Measurements from ENCODE around the gene MATCAP1.

Gene MATCAP1

GRCh38 chr16:67207249-67208091 lies 23.7 kb upstream of the MATCAP1 start:
- in situ Hi-C loops (cut with HindIII; ENCODE audit: low sequenced_read_pairs), result no loop called here
- peak; percentile 35 for DNase-seq (ENCODE audit: low read depth, low spot score)
- TF ChIP-seq, protein P1, sequence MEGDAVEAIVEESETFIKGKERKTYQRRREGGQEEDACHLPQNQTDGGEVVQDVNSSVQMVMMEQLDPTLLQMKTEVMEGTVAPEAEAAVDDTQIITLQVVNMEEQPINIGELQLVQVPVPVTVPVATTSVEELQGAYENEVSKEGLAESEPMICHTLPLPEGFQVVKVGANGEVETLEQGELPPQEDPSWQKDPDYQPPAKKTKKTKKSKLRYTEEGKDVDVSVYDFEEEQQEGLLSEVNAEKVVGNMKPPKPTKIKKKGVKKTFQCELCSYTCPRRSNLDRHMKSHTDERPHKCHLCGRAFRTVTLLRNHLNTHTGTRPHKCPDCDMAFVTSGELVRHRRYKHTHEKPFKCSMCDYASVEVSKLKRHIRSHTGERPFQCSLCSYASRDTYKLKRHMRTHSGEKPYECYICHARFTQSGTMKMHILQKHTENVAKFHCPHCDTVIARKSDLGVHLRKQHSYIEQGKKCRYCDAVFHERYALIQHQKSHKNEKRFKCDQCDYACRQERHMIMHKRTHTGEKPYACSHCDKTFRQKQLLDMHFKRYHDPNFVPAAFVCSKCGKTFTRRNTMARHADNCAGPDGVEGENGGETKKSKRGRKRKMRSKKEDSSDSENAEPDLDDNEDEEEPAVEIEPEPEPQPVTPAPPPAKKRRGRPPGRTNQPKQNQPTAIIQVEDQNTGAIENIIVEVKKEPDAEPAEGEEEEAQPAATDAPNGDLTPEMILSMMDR (IDR thresholded peaks at IDR 0.05; ENCODE audit: low read depth, low read length), result no peak
- no peak overlapping the region for H3K4me3 ChIP-seq (ENCODE audit: low read depth, low read length)

DNA sequence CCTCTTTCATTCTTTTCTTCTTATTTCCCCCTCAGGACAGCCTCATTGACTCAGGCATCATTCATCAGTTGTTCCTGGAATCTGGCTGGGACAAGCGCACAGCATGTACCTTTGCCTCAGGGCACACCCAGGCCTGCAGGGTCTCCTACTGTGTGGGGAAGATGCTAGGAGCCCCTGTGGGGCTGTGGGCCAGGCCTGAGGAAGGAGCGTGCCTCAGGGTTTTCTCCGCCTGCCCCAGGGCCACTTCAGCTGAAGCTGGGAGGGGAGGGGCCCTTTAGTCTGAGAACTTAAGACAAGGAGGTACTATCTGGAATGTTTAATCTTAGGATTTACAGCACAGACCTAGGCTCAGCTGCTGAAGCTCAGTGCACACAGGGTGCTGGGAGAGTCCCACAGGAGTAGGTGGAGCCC lies 23.1 kb upstream of the MATCAP1 start:
- DNase-seq (ENCODE audit: low read depth, low spot score), result peak; percentile 14
- H3K4me3 ChIP-seq (ENCODE audit: low read depth, low read length), result no peak overlapping the region
- TF ChIP-seq, protein P1 (IDR thresholded peaks at IDR 0.05; ENCODE audit: low read depth, low read length), result no peak
- in situ Hi-C loops (cut with HindIII; ENCODE audit: low sequenced_read_pairs), result no loop called here

DNA sequence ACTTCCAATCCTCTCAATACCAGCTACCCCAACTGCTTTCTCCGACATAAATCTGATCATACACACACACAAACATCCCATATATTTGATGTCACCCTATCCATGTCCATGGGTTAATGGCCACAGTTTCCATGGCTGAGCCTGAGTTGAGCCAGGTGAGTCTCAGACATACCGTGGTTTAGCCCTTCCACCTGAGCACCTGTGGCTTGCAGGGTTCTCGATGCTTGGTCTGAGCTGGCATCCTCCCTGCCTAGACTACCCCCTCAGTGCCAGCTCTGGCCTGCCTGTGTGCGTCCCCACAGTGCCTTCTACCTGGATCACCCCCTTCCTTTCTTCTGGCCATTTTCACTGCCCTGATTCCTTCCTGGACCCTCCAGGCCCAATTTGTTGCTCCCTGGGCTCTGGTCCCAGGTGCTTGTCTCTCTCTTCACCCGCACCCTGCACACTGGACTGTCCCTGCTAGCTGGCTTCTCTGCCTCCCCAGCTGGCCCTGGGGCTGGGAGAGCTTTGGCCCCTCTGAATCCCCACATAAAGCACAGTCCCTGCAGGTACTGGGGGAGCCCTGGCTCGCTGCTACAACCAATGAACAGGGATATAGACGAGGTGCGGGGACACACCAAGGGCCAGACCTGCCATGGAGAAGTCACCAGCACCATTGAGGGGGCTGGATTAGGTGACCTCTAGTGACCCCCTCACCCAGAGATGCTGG lies 22.5 kb upstream of the MATCAP1 start:
- TF ChIP-seq, protein P1 (IDR thresholded peaks at IDR 0.05; ENCODE audit: low read depth, low read length), result no peak
- in situ Hi-C loops (cut with HindIII; ENCODE audit: low sequenced_read_pairs), result no loop called here
- H3K4me3 ChIP-seq (ENCODE audit: low read depth, low read length), result no peak overlapping the region
- no peak for DNase-seq (ENCODE audit: low read depth, low spot score)

DNA sequence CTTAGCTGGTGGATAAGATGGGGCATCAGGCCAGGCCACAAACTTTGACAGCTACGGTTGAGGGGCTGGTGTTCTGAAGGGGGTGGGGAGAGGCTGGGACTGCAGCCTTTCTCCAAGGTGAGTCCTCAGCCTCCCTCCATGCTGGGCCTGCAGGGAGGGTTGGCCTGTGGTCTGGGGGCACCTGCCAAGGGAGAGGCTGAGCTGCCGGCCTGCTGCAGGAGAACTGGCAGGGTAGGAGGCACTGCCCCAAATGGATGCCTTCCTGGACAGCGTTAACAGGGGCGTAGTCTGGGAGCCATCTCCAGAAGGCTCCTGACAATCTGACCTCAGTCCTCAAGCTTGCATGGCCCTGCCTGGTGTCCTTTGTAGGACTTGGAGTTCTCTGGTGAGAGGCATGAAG lies 20.3 kb upstream of the MATCAP1 start:
- no peak for DNase-seq (ENCODE audit: low read depth, low spot score)
- no peak overlapping the region for H3K4me3 ChIP-seq (ENCODE audit: low read depth, low read length)
- TF ChIP-seq, protein P1 (IDR thresholded peaks at IDR 0.05; ENCODE audit: low read depth, low read length), result no peak
- in situ Hi-C loops (cut with HindIII; ENCODE audit: low sequenced_read_pairs), result no loop called here

- in situ Hi-C loops (cut with HindIII; ENCODE audit: low sequenced_read_pairs), result no loop called here
- no peak overlapping the region for H3K4me3 ChIP-seq (ENCODE audit: low read depth, low read length)
- no peak for DNase-seq (ENCODE audit: low read depth, low spot score)
- TF ChIP-seq, protein P1 (IDR thresholded peaks at IDR 0.05; ENCODE audit: low read depth, low read length), result no peak
Measured at GRCh38 chr16:67202956-67203493, 19.3 kb upstream of the MATCAP1 start.

GRCh38 chr16:67202426-67202825 lies 18.7 kb upstream of the MATCAP1 start:
- no peak for DNase-seq (ENCODE audit: low read depth, low spot score)
- H3K4me3 ChIP-seq (ENCODE audit: low read depth, low read length), result no peak overlapping the region
- in situ Hi-C loops (cut with HindIII; ENCODE audit: low sequenced_read_pairs), result no loop called here
- TF ChIP-seq, protein P1 (IDR thresholded peaks at IDR 0.05; ENCODE audit: low read depth, low read length), result no peak
